Fibroblast of the conjunctiva (primary cell): ENCODE results near the gene TCF23.

ENCODE experiments used
- DNase-seq: peaks from one replicate; pipeline ENCODE4 v3.0.0-alpha.2; 2010; ENCODE audit warnings: low read depth

Gene TCF23

DNA sequence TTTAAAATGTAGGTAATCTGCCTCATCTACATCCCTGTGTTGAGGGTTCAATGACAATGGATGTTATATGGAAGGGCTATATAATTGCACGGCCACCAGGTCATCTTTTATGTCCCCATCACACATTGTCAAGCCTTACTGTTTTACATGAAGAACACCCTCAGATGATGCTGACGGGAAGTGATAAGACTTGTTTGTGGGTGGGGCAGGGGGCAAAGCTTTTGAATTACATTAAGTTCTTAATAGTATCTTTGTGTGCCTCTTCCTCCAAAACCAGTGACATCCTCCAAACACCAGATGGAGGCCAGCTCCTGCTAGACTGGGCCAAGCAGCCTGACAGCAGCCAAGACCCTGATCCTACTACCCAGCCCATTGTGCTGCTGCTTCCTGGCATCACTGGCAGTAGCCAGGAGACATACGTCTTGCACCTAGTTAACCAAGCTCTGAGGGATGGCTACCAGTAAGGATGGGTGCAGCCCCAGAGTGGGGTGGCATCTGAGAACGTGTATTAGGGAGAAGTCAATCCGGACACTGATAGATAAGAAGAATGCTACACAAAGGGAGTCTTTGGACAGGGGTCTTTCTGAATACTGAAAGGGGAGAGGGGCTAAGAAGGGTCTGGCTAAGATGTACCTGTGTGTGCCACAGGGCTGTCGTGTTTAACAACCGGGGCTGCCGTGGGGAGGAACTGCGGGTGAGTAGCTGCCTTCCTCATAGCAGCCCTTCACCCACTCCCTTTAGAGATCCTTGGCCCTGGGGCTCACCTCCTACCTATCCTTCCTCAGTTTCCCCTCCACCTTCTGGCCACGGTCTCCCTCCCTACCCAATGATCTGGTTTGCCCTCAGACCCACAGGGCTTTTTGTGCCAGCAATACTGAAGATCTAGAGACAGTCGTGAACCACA is 19.9 kb upstream of the TCF23 start:
- no peak for DNase-seq

DNA sequence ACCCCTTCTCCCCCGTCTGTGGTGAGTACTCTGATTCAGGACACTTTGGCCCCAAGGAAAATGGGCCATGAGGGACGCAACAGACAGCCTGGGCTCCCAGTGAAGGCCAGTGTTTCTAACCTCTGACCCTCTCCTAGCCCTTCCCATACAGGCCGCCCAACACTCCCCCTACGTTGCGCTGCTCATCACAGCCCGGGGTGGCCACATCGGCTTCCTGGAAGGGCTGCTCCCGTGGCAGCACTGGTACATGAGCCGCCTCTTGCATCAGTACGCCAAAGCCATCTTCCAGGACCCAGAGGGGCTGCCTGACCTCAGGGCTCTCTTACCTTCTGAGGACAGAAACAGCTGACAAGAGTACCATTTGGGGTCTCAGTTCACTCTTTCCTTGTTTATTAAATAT is 18.4 kb upstream of the TCF23 start:
- no peak for DNase-seq

DNA sequence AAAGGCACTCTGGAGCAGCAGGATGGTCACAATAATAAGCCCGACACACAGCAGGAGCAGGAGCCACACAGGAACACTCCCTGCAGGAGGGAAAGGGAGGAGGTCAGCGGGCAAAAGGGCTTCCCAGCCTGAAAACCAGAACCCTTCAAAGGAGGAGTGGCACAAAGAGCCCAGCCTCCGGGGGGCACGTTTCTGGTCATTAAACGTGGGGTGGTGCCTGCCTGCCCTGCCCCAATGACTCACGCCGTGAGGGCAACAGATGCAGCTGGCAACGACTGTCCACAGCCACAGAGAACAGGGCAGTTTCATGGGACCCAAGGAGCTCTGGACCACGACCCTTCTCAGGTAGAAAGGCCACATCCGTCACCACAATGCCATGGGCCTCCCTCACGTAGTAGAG is 17.4 kb upstream of the TCF23 start:
- no peak for DNase-seq

DNA sequence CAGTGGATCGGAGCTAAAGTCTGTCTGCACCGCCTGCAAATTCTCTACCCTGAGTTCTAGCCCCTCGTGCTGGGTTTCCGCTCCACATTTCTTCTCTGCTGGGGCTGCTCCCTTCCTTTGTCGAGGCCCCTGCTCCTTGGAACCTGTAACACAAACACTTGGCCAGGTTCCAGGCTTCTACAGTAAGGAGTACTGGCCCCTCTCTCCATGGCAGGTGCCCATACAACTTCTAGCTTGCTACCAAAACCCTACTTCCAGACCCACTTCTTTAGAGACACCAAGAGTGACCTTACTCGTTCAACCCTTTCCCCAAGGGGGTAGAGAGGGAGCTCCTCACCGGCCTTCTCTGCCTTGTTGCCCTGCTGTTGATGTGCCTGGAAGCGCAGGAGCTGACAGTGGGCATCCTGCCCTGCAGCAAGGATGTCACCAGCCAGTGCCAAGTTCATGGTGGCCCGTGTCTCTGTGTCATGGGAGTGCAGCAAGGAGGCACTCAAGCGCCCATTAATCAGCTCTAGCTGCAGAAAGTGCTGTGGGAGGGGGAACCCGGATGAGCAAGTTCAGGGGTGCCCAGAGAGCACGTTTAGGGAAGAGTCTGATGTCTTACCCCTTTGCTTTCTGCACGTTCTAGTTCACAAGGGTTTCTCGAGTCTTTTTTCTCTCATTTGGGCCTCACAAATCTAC is 15.5 kb upstream of the TCF23 start:
- no peak for DNase-seq

DNA sequence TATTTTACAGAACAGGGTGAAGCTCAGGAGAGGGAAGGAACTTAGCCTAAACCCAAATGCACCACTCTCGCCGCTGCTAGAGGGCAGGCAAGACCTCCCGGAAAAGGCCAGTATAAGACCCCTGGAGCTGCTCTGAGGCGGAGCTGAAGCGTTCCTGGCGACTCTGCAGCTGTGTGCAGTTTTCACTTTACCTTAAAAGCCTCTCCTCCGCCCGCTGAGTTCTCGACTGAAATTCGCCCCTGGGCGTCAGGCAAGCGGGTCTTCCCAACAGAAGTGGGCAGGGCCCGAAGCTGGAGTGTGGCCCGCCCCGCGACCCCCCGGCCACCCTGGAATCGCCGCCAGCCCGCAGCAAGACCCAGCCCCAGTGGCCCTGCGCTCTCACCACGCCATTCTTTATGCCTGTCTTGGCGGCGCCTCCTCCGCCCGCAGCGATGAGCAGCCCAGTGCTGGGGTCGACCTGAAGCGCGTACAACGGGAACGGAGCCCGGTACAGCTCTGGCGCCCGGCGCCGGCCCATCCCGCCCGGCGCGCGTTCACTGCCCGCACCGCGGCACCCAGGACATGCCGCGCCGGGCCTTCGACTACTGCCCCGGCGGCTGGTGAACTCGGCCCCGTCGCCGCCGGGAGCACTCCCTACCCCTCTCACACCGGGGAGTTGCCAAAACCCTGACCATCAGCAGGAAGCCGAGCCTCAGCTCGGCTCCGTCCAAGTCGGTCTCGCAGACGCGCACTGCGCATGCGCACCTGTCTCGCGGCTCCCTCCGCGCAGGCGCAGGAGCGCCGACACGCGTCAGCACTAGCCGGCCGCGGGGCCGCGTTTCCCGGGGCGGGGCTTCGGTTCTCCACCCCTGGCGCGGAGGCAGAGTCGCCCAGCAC is 14.7 kb upstream of the TCF23 start, which contains the start of gene PREB:
Gene PREB, minus strand, starts transcription at position 732 of the 876 bp plus-strand sequence. Its CDS starts 215 bp downstream, at position 517.
- peak; percentile 94 for DNase-seq

DNA sequence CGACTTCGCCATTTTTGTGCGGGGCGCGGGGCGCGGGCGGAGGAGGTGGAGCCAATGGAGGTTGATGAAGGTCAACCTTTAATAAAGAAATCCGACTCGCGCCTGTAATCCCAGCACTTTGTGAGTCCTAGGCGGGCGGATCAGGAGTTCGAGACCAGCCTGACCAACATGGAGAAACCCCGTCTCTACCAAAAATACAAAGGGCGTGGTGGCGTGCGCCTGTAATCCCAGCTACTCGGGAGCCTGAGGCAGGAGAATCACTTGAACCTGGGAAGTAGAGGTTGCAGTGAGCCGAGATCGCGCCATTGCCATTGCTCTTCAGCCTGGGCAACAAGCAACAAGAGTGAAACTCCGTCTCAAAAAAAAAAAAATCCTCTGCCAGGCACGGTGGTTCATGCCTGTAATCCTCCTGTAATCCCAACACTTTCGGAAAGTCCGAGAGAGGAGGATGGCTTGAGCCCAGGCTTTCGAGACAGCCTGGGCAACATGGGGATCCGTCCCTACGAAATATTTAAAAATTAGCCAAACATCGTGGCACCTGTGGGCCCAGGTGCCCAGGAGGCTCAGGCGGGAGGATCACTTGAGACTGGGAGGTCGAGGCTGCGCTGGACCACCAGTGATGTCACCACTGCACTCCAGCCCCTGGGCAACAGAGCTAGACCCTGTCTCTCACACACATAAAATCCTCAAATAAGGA is 13.9 kb upstream of the TCF23 start:
- no peak for DNase-seq

DNA sequence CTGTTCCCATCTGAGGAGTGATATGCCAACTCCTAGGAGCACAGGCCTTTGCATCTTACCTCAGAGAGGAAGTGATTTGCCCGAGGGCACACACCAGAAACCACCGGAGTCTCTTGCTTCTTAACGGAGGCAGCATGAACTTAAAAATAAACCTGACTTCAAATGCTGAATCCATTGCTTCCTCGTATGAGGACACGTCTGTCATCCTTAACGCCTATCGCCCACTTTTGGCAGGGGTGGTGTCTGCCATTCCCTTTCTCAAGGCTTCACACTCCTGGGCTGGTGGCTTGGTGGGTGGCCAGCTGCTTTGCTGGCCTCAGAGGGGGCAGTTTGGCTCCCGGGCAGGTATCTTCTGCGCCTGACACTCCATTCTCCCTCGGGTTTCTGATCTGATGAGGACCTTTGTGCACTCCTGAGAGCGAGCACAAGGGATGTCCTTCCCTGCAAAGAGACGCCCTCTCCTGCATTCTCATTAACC is 13.3 kb upstream of the TCF23 start:
- no peak for DNase-seq

DNA sequence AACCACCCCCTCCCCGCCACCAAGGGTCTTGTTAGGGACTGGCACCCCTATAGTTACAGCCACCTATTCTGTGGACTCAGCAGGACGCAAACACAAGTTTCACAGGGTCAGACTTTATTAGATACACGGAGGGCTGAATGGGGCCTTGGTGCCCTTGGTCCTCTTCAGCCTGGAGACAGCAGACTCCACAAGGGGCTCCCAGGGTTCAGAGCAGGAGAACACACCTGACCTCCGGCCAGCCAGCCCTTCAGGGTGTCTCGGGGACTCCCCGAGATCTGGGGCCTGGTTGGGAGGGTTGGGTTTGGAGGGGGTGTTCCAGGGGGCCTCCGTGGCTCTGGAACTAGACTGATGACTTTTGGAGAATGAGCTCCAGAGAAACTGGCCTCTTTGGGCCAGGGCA is 12.1 kb upstream of the TCF23 start:
- no peak for DNase-seq

DNA sequence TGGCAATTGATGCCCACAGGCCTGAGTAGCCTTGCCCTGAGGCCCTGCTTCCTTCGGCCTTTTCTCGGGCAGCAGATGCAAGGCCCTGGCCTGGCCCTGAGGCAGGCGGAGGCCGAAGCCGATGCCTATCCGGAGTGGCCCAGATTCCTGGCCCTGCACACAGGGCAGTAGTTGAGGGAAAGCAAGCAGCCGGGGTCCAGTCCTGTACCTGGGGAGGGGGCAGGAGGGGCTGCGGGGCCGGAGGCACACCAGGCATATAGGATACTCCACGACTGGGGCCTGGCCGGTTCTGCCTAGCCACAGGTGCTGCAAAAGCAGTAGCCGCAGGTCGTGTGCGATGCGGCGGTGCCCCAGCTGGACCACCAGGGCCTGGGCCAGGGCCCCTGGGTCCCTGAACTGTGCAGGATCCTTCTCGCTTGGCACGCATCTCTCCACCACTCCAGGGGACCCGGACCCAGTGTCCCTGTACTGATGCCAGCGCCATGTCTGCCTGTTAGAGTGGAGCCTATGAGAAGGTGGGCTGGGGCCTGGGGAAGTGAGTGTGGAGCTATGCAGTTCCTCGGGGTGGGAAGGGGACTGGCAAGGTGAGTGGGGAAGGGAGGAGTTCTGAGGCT is 11.4 kb upstream of the TCF23 start:
- DNase-seq = no peak

DNA sequence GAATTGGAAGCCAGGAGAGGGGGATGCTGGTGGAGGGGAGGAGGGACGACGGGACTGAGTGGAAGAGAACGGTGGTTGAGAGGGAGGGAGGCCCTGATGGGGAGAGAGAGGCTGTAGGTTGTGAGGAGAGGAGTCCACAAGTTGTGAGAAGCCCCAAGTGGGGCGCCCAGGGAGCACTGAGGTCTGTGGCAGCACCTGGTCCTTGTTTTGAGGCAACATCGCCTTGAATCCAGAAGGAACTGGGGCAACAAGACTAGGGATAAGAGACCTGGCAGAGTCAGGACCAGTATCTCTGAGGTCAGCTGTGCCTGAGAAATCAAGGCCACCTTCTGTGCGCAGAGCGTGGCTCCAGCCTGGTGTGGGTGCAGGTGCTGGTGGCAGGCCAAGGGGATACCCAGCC is 10.7 kb upstream of the TCF23 start:
- no peak for DNase-seq

DNA sequence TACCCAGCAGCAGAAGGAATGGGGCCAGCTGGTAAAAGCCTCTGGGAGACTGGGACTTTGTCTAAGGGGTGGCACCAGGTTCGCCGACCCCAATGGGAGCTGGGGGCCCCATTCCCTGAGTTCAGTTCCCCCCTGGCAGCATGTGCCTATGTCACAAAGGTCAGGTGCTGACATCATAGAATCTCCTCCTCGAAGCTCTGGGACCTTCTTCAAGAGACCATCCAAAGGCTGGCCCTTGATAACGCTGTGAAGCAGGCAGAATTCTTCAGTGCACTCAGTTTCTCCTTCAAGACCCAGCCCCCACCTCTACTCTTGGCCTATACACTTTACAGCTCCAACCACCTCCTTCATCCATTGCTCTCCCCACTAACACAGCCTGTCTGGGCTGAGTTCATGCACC is 9.5 kb upstream of the TCF23 start, which contains the start of gene PRR30:
Gene PRR30, minus strand, starts transcription at position 101 of the 400 bp plus-strand sequence. CDS start 1,081 bp downstream, outside the sequence.
- DNase-seq = no peak

DNA sequence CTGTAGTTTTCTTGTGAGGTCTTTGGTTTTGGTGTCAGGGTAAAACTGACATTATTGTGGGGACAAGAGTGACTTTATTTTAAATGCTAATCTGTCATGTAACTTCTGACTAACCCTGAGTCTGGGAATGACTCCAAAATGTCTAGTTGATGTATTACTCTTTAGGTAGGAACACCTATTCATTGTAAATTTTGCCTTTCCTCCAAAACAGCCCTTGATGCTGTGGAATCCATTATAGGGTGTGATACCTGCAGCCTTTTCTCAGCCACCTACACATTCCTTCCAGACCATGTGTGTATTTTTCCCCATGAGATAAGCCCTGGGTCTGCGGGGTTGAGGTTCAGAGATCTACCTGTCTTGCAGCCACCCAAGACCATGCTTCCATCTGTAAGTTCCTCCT is 5.5 kb upstream of the TCF23 start:
- no peak for DNase-seq

DNA sequence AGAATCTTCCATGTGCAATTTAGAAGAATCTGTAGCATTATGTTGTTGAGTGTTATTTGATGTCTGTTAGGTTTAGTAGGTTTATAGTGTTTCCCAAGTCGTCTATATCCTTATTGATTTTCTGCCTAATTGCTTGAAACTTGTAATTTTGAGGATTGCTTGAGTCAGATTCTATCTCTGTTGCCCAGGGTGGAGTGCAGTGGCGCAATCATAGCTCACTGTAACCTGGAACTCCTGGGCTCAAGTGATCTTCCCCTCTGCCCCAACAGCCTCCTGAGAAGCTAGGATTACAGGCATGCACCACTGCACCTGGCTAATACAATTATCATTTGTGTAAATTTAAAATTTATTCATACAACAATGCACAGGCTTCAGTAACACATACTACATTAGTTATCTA is 3.1 kb upstream of the TCF23 start:
- DNase-seq = no peak

DNA sequence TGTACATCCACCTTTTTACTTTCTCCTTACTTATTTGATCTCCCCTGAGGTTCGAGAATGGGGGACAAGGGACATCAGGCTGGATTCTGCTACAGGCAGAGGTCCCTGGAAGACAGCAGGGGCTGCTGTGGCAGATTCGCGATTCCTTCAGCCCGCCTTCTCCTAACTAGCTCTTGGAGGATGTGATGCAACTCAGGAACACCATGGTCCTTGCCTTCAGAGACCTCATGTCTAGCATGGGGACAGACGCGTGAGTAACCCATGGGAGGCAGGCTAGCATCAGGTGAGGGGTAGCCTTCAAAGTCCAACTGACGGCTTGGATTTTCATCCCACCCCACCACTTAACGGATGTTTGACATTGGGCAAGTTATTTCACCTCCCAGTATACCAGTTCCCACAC is 869 bp upstream of the TCF23 start:
- no peak for DNase-seq

DNA sequence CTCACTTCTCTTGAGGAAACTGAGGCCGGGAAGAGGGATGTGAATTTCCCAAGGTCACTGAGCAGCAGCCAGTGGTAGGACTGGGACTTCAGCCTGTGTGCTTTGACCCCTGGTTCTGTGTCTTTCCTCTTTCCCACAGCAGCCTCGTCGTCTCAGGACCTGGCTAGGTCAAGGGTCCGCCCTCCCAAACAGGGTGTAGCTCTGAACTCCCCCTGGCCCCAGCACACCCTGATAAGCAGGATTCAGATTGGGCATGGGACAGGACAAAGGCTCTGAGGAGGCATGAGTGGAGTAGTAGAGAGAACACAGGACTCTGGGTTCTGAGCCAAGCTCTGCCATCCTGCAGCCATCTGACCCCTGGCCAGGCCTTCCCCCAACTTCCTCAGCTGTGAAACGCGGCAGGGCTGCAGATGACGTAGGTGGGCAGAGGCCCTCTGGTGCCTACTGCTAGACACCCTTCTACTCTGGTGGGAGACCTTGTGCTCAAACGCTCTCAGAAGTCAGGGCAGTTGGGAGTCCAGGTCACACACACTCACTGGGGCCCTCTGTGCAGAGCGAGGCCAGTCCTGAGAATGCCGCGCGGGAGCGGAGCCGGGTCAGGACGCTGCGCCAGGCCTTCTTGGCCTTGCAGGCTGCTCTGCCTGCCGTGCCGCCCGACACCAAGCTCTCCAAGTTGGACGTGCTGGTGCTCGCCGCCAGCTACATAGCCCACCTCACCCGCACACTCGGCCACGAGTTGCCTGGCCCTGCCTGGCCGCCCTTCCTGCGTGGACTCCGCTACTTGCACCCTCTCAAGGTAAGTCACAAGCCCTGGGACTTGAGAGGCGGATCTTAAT is 984 bp downstream of the TCF23 start:
- DNase-seq = no peak

DNA sequence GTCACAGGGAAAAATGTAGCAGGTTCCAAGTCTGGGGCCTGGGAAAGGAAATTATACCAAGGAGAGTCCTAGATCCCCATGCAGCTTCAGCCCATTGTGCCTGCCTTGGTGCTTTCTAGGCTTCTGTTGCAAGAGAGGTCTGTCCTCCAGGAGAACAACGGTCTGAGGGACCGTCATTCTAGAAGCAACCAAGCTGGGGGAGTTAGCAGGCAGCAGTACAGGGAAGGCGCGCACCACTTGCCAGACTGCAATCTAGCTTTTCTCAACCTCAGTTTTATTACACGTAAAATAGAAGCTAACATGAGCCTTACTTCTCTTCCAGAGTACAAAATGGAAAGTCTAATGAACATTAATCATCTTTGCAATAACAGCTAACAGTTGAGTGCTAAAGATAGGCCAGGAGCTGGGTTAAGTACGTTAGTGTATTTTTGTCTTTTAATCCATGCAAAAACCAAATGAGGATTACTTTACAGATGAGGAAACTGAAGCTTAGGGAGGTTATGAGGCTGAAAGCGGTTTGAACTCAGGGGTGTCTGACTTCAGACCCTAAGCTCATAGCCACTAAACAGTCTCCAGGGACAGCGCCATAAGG is 1.9 kb downstream of the TCF23 start:
- DNase-seq = no peak

DNA sequence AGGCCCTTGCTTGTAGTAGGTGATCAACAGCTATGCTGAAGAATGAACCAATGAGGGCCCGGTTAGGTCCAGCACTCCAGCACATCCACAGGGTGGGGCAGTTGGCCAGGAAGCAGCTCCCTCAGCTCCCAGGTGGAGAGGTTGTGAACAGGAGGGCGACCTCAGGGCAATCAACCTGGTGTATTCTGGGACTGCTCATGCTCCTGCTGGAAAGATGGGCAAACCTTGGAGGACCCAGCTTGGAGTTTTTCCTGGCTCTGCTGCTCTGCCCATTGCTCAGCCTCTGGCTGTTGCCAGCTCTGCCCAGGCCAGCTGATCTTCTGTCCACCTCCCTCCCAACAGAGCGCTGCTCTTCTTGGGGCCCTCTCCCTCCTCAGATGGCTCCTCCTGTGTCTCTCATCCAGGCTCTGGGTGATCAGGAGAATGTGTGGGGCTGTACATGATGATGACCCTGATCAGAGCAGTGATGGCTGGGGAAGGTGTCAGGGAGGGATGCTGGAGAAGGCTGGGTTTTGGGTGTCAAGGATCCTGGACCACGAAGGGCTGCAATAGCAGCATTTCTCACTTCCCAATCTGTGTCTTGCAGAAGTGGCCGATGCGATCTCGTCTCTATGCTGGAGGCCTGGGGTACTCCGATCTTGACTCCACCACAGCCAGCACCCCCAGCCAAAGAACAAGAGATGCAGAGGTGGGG is 3.4 kb downstream of the TCF23 start:
- DNase-seq = no peak

DNA sequence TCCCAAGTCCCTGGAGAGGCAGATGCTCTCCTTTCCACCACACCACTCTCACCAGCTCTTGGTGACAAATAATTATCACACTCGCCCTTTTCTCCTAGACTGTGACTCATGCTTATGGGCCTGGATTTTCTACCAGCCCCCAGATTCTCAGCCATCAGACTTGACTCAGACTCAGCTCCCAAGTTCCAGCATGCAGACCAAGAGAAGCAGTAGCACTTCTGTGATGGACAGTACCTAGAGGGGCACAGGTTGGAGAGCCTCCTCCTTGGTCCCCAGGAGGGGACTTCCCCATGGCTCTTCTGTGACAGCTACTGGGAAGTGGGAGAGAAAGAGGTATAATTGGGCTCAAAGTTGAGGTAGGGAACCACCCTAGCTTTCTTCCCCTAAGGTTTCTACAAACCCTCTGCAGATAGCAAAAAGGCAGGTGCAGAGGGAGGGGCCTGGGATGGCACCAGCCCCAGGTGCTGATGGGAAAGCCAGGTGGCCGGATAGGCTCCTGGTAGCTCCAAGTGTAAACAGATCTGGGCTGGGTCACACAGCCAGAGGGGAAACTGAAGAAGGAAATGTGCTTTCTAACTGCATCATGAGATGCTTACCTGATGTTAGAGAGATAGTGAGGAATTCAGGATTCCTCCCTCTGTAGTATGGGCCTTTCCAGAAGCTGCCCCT is 4.1 kb downstream of the TCF23 start:
- DNase-seq = no peak

DNA sequence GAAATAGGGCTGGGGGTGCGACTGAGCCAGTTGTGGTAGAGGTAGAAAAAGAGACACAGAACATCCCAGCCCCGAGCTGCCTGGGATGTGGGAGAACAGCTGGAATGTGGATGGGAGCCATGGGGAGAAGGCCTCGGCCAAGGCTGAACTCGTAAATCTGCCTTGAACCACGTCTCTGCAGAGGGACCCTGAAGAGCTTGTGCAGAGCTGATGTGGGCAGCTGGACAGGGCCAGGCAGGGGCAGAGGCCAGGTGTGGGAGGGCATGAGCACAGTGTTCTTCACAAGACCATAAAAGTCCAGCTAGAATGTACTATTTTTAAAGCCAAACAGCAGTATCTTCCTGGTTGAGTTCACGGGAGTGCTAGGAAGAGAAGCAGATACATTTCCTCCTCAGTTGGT is 5.7 kb downstream of the TCF23 start:
- no peak for DNase-seq
